B cell (primary cell): ENCODE results near the gene GRIP2. TPM values are rescaled to one million over a fixed set of nuclear protein-coding genes. Genes with fewer than 3 reads are reported as not detected.

Experiments used
- ATAC-seq: fragments of 200-7000 bp; cut with Tn5 transposase; one replicate; pipeline ENCODE4 v1.10.0; 2021; ENCODE audit warnings: low read depth, mild to moderate bottlenecking, moderate number of reproducible peaks, moderate library complexity
- CTCF ChIA-PET: fragments of 350-600 bp; sonication (Branson Sonifier 250); formaldehyde crosslinking; loops from one replicate; lab custom pipeline; 2021; ENCODE audit warnings: antibody characterized with exemption, inconsistent platforms; lab: Charles Lee
- POLR2A ChIA-PET: fragments of 350-600 bp; sonication (Branson Sonifier 250); formaldehyde crosslinking; loops from one replicate; lab custom pipeline; 2021; ENCODE audit warnings: antibody characterized with exemption; lab: Charles Lee
- DNase-seq: peaks from one replicate; pipeline ENCODE4 v3.0.0; 2013
- H2AFZ ChIP-seq: 2 replicates; pipeline ENCODE4 v1.6.1; 2012; ENCODE audit warnings: mild to moderate bottlenecking, low read depth, low read length; ENCODE audit not compliant: insufficient read depth, poor library complexity, severe bottlenecking
- H3K27ac ChIP-seq, 2 donors: 1 replicate in 1 of 2; 2 replicates in 1 of 2; pipeline ENCODE4 v1.5.1; 2012 to 2013; ENCODE audit warnings: low read length in 2 of 2, mild to moderate bottlenecking in 2 of 2, moderate library complexity in 1 of 2
- H3K27me3 ChIP-seq, 4 experiments: fragments of 200-600 bp in 1 of 4; sonication (generic) in 1 of 4; replicated peaks in 1 of 4; 1 replicate in 2 of 4; 2 replicates in 2 of 4; pipeline versions ENCODE4 v1.6.1 to v1.7.0; 2013 to 2016; ENCODE audit warnings: low read length in 3 of 4, mild to moderate bottlenecking in 2 of 4, mixed read lengths in 1 of 4, moderate library complexity in 1 of 4; ENCODE audit not compliant: insufficient read depth in 4 of 4, control insufficient read depth in 3 of 4; ENCODE audit errors: control extremely low read depth in 1 of 4
- H3K36me3 ChIP-seq, 2 experiments: replicated peaks in 1 of 2; 1 replicate in 1 of 2; 2 replicates in 1 of 2; pipeline versions ENCODE4 v1.6.1 to v1.7.1; 2013; ENCODE audit warnings: low read length in 1 of 2; ENCODE audit not compliant: insufficient read depth in 2 of 2, control insufficient read depth in 1 of 2; ENCODE audit errors: control extremely low read depth in 1 of 2, extremely low read depth in 1 of 2
- H3K4me1 ChIP-seq, 2 donors: fragments of 200-600 bp in 1 of 2; sonication (generic) in 1 of 2; 1 replicate in 1 of 2; 2 replicates in 1 of 2; pipeline versions ENCODE4 v1.5.1 to v1.6.1; 2013 to 2017; ENCODE audit warnings: low read length in 2 of 2; ENCODE audit not compliant: control insufficient read depth in 2 of 2, insufficient read depth in 2 of 2
- H3K4me2 ChIP-seq: replicated peaks from 2 replicates; pipeline ENCODE3; 2012; ENCODE audit warnings: mild to moderate bottlenecking, low read depth, low read length; ENCODE audit not compliant: poor library complexity, severe bottlenecking
- H3K4me3 ChIP-seq, 5 experiments: fragments of 200-600 bp in 1 of 5; sonication (generic) in 1 of 5; 1 replicate in 3 of 5; 2 replicates in 2 of 5; pipeline versions ENCODE4 v1.5.1 to v1.7.0; 2011 to 2016; ENCODE audit warnings: low read length in 4 of 5, mild to moderate bottlenecking in 4 of 5, low read depth in 2 of 5, control low read depth in 1 of 5, moderate library complexity in 1 of 5; ENCODE audit not compliant: insufficient read depth in 1 of 5; ENCODE audit errors: control extremely low read depth in 1 of 5, extremely low read depth in 1 of 5
- H3K79me2 ChIP-seq: fragments of 200-600 bp; sonication (generic); one replicate; pipeline ENCODE4 v1.6.0; 2016; ENCODE audit warnings: low read length; ENCODE audit not compliant: control insufficient read depth, insufficient read depth
- H3K9ac ChIP-seq: fragments of 200-600 bp; sonication (generic); 2 replicates; pipeline ENCODE4 v1.6.1; 2017; ENCODE audit warnings: mild to moderate bottlenecking, low read length, moderate library complexity
- H3K9me3 ChIP-seq, 3 donors: one replicate each; pipeline versions ENCODE4 v1.6.1 to v1.7.1; 2013; ENCODE audit warnings: low read length in 2 of 3; ENCODE audit not compliant: control insufficient read depth in 2 of 3, insufficient read depth in 1 of 3; ENCODE audit errors: control extremely low read depth in 1 of 3
- H4K20me1 ChIP-seq: 2 replicates; pipeline ENCODE4 v1.6.0; 2012; ENCODE audit warnings: mild to moderate bottlenecking, low read length; ENCODE audit not compliant: insufficient read depth, control insufficient read depth, poor library complexity, severe bottlenecking
- H3K27ac Mint-ChIP-seq: one replicate; pipeline ENCODE4 v1.8.0; 2021; ENCODE audit warnings: mixed read lengths
- H3K27me3 Mint-ChIP-seq: one replicate; pipeline ENCODE4 v1.8.0; 2021; ENCODE audit warnings: mixed read lengths
- H3K4me1 Mint-ChIP-seq: one replicate; pipeline ENCODE4 v1.8.0; 2021; ENCODE audit warnings: mixed read lengths
- H3K4me3 Mint-ChIP-seq: one replicate; pipeline ENCODE4 v1.8.0; 2021; ENCODE audit warnings: mixed read lengths
- H3K9me3 Mint-ChIP-seq: one replicate; pipeline ENCODE4 v1.8.0; 2022; ENCODE audit warnings: mixed read lengths; ENCODE audit not compliant: insufficient read depth
- EZH2 ChIP-seq: IDR thresholded peaks from 2 replicates; pipeline ENCODE4 v1.6.1; 2012; ENCODE audit warnings: borderline replicate concordance, low read depth, mild to moderate bottlenecking, moderate library complexity, low read length; ENCODE audit not compliant: insufficient read depth, poor library complexity, severe bottlenecking
- WGBS: methylation state at CpG from one replicate; pipeline ENCODE4 v1.1.5; 2013; ENCODE audit warnings: missing lambda C conversion rate; ENCODE audit not compliant: insufficient coverage; 5-methylcytosine and 5-hydroxymethylcytosine counted together
- intact Hi-C: fragments of 100-400 bp; cut with micrococcal nuclease; formaldehyde crosslinking; loops from one replicate; pipeline ENCODE4 v1.10.0; 2022
- polyA plus RNA-seq: library from polyadenylated mRNA; depleted of rRNA; stranded (reverse); fragments of >200 nt; gene quantifications from 2 replicates; pipeline ENCODE4 v1.2.3, GENCODE V29; 2012
- total RNA-seq, 2 donors: library from RNA; stranded (reverse); fragments of 120-200 nt in 1 of 2; gene quantifications; 1 replicate in 1 of 2; 2 replicates in 1 of 2; pipeline versions ENCODE4 v1.2.3 to v1.2.4, GENCODE V29; 2013 to 2022
- TF ChIP-seq, protein P1 (sequence below): fragments of 200-600 bp; IDR thresholded peaks from one replicate; pipeline ENCODE4 v1.8.0; 2022; ENCODE audit warnings: antibody characterized with exemption, mild to moderate bottlenecking

The GRIP2 gene
- total and polyA plus RNA-seq, 2 donors (not counting 1 experiment from before 2014, with no cell fraction given) = not detected

DNA sequence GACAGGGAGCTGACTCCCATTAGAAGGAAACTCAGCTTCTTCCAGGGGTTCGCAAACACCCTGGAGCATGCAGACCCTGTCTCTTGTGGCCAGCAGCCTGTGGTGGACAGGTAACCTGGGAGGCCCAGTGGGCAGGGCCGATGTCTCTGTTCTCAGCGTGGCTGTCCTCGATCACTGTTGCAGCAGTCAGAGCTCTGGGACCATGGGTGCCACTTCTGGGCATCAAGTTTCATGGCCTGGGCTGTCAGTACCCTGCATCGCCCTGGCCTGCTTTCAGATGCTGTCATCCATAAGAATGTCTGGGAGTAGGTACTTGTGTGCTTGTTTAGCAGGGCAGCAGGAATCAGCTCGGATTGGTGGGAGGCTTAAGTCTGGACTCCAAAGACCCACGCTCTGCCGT is 83.3 kb downstream of the GRIP2 start:
- TF ChIP-seq, protein P1, sequence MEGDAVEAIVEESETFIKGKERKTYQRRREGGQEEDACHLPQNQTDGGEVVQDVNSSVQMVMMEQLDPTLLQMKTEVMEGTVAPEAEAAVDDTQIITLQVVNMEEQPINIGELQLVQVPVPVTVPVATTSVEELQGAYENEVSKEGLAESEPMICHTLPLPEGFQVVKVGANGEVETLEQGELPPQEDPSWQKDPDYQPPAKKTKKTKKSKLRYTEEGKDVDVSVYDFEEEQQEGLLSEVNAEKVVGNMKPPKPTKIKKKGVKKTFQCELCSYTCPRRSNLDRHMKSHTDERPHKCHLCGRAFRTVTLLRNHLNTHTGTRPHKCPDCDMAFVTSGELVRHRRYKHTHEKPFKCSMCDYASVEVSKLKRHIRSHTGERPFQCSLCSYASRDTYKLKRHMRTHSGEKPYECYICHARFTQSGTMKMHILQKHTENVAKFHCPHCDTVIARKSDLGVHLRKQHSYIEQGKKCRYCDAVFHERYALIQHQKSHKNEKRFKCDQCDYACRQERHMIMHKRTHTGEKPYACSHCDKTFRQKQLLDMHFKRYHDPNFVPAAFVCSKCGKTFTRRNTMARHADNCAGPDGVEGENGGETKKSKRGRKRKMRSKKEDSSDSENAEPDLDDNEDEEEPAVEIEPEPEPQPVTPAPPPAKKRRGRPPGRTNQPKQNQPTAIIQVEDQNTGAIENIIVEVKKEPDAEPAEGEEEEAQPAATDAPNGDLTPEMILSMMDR = no peak
- WGBS = 96% methylated on average over 8 of the region's 8 CpGs
- no peak overlapping the region for H3K9ac ChIP-seq
- no peaks in the 10 kb centered on the region for H3K9me3 ChIP-seq
- H4K20me1 ChIP-seq = no peaks in the 10 kb centered on the region
- Mint-ChIP-seq H3K4me3 (no peak overlapping the region), H3K9me3 (no peaks in the 10 kb centered on the region), H3K4me1 (peaks cover 14% of the 10 kb centered on the region), H3K27ac (no peak overlapping the region), H3K27me3 (no peaks in the 10 kb centered on the region)
- H3K27me3 ChIP-seq = no peaks in the 10 kb centered on the region
- H3K4me1 ChIP-seq = no peaks in the 10 kb centered on the region
- no peak overlapping the region for H3K4me2 ChIP-seq
- H3K36me3 ChIP-seq = peaks cover 0 to 48% of the 10 kb centered on the region in 2 experiments
- H3K79me2 ChIP-seq = no peaks in the 10 kb centered on the region
- CTCF ChIA-PET = interaction anchor here (0.5 to 2.0 kb wide), 6 partner anchors 11 to 253 kb away, joined by 3 to 6 read pairs (median 4); no protein-coding TSS in a partner anchor
- ATAC-seq = no peak
- H3K4me3 ChIP-seq = no peak overlapping the region
- H3K27ac ChIP-seq = no peak overlapping the region
- no peak overlapping the region for H2AFZ ChIP-seq
- DNase-seq = no peak
- intact Hi-C loops = no loop called here
- POLR2A ChIA-PET = no interaction called here

DNA sequence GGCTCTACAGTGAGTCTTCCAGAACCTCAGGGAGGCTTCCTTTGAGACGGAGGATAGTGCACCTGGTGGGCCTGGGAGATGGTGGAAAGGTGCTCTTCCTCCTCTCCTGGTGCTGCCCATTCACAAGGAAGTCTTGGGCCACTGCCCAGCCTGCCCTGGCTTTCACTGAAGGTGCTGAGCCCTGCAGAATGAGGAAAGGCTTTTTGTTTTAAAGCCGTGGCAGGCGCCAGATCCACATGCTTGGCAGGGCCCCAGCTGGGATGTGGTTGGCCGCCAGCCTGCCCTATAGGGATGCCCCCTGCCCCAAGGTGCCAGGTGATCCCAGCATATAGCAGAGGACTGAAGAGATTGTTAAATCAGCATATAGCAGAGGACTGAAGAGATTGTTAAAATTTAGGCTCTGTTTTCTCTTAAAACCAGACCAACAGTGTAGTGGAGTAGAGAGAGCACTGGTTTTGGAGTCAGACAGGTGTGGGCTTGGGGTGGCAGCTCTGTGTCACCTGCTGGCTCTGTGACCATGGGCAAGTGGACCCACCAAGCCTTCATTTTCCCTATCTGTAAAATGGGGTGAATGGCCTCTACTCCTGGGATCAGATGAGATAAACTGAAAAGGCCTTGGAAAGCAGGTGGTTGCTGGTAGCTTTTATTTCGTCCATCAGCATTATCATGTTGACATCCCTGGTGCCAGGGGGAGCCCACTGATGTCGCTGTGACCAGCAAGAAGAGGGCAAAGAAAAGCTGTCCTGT is 84.4 kb downstream of the GRIP2 start:
- TF ChIP-seq, protein P1 = no peak
- TF ChIP-seq EZH2 = no peak
- Mint-ChIP-seq H3K9me3 (no peaks in the 10 kb centered on the region), H3K4me1 (peaks cover 14% of the 10 kb centered on the region), H3K27ac (peak overlapping the region; percentile 41), H3K27me3 (no peaks in the 10 kb centered on the region), H3K4me3 (no peak overlapping the region)
- ChIA-PET CTCF (interaction anchor here (0.6 to 2.0 kb wide), 7 partner anchors 12 to 252 kb away, joined by 3 to 10 read pairs (median 4); no protein-coding TSS in a partner anchor), POLR2A (interaction anchor here (1.3 kb wide), 1 partner anchor 28 kb away, joined by 3 read pairs; no protein-coding TSS in a partner anchor)
- ATAC-seq = no peak
- Histone ChIP-seq H2AFZ (no peak overlapping the region), H3K4me1 (no peaks in the 10 kb centered on the region), H3K36me3 (peaks cover 0 to 52% of the 10 kb centered on the region in 2 experiments), H3K79me2 (no peaks in the 10 kb centered on the region), H3K27me3 (no peaks in the 10 kb centered on the region), H3K9ac (no peak overlapping the region), H3K27ac (no peak overlapping the region), H3K4me3 (no peak overlapping the region), H3K9me3 (no peaks in the 10 kb centered on the region), H3K4me2 (no peak overlapping the region), H4K20me1 (no peaks in the 10 kb centered on the region)
- WGBS = 92% methylated on average over 6 of the region's 6 CpGs
- no peak for DNase-seq
- intact Hi-C loops = no loop called here
